ENCODE results near the gene SMAP2. TPM values are rescaled to one million over a fixed set of nuclear protein-coding genes. Genes with fewer than 3 reads are reported as not detected.

SMAP2 gene
- total RNA-seq (2014; rRNA removed; shearing (Covaris generic)), result 16.7 and 19.9 TPM in 2 replicates

GRCh38 chr1:40373323-40374283 lies at the start of gene SMAP2:
Gene SMAP2, plus strand, starts transcription at chr1:40373727. Its CDS starts 394 bp downstream, at chr1:40374121.

GRCh38 chr1:40449684-40450494 lies 76.4 kb downstream of the SMAP2 start, which contains the start of gene ZFP69B:
Gene ZFP69B, plus strand, starts transcription at chr1:40450476. Its CDS starts 486 bp downstream, at chr1:40450962.

Other genes starting within 250 kb of the SMAP2 start
- 12.1 and 14.9 TPM in 2 replicates for gene RLF, start 212.3 kb upstream of the SMAP2 start, total RNA-seq (2014; rRNA removed; shearing (Covaris generic))
- gene TMCO2, start 125.8 kb upstream of the SMAP2 start, total RNA-seq (2014; rRNA removed; shearing (Covaris generic)), result not detected in 2 replicates
- gene ZMPSTE24, start 115.5 kb upstream of the SMAP2 start, total RNA-seq (2014; rRNA removed; shearing (Covaris generic)), result 29.4 and 33.9 TPM in 2 replicates
- 9.9 and 10.6 TPM in 2 replicates for gene COL9A2, start 56.4 kb upstream of the SMAP2 start, total RNA-seq (2014; rRNA removed; shearing (Covaris generic))
- gene ZFP69B, start 76.7 kb downstream of the SMAP2 start, total RNA-seq (2014; rRNA removed; shearing (Covaris generic)), result 10.3 and 12.3 TPM in 2 replicates
- 7.2 and 7.6 TPM in 2 replicates for gene ZFP69, start 103.6 kb downstream of the SMAP2 start, total RNA-seq (2014; rRNA removed; shearing (Covaris generic))
- 9.4 and 10.7 TPM in 2 replicates for gene EXO5, start 135.0 kb downstream of the SMAP2 start, total RNA-seq (2014; rRNA removed; shearing (Covaris generic))
- 4.3 and 4.7 TPM in 2 replicates for gene ZNF684, start 157.9 kb downstream of the SMAP2 start, total RNA-seq (2014; rRNA removed; shearing (Covaris generic))

All from A375 (cell line).